OCI-LY3 (cell line): ENCODE data around the gene ZC3H7A.

Source experiments
- H2AFZ ChIP-seq: fragments of 200-600, 300-600 bp; shearing (Covaris generic); 2 replicates; pipeline ENCODE4 v1.6.0; 2014; ENCODE audit warnings: antibody characterized with exemption, low read depth, low read length
- H3K27ac ChIP-seq: fragments of 200-600, 300-600 bp; sonication (generic); 2 replicates; pipeline ENCODE4 v1.5.1; 2014; ENCODE audit warnings: mild to moderate bottlenecking, low read length, moderate library complexity, mixed read lengths
- H3K27me3 ChIP-seq: fragments of 200-600, 300-600 bp; sonication (generic); 2 replicates; pipeline ENCODE4 v1.6.1; 2014; ENCODE audit warnings: low read depth, low read length, mixed read lengths
- H3K36me3 ChIP-seq: fragments of 200-600, 300-600 bp; sonication (generic); replicated peaks from 2 replicates; pipeline ENCODE3; 2014; ENCODE audit warnings: low read depth, low read length, mixed read lengths
- H3K4me1 ChIP-seq: fragments of 300-600, 200-600 bp; sonication (generic); 2 replicates; pipeline ENCODE4 v1.6.1; 2014; ENCODE audit warnings: low read length, mixed read lengths
- H3K4me2 ChIP-seq: fragments of 200-600, 300-600 bp; sonication (generic); 2 replicates; pipeline ENCODE4 v1.6.1; 2014; ENCODE audit warnings: low read length, mixed read lengths
- H3K4me3 ChIP-seq: fragments of 300-600, 200-600 bp; sonication (generic); 2 replicates; pipeline ENCODE4 v1.5.1; 2014; ENCODE audit warnings: antibody characterized with exemption, mild to moderate bottlenecking, low read length, moderate library complexity
- H3K79me2 ChIP-seq: fragments of 300-600, 200-600 bp; shearing (Covaris generic); 2 replicates; pipeline ENCODE4 v1.6.1; 2014; ENCODE audit warnings: mild to moderate bottlenecking, low read length, mixed read lengths
- H3K9ac ChIP-seq: fragments of 300-600, 200-600 bp; shearing (Covaris generic); 2 replicates; pipeline ENCODE4 v1.6.0; 2014; ENCODE audit warnings: mild to moderate bottlenecking, low read length, moderate library complexity
- H3K9me3 ChIP-seq: fragments of 200-600, 300-600 bp; shearing (Covaris generic); 2 replicates; pipeline ENCODE4 v1.6.1; 2014; ENCODE audit warnings: low read length, mixed read lengths; ENCODE audit not compliant: insufficient read depth
- H4K20me1 ChIP-seq: fragments of 200-600, 300-600 bp; sonication (generic); 2 replicates; pipeline ENCODE4 v1.6.1; 2016; ENCODE audit warnings: low read length, mixed read lengths; ENCODE audit not compliant: insufficient read depth
- CTCF ChIP-seq: fragments of 200-600, 300-600 bp; sonication (generic); IDR thresholded peaks from 2 replicates; pipeline ENCODE4 v1.5.1; 2014; ENCODE audit warnings: antibody characterized with exemption, low read length, low read depth
- EZH2phosphoT487 ChIP-seq: fragments of 200-600 bp; shearing (Covaris generic); IDR thresholded peaks from 2 replicates; pipeline ENCODE4 v1.6.1; 2018; ENCODE audit warnings: antibody characterized with exemption, mixed run types, low read depth

The ZC3H7A gene

GRCh38 chr16:11780991-11781680 is 15.9 kb downstream of the ZC3H7A start:
- peak overlapping the region; percentile 91 for H3K4me2 ChIP-seq
- H4K20me1 ChIP-seq: no peaks in the 10 kb centered on the region
- no peaks in the 10 kb centered on the region for H3K9me3 ChIP-seq
- H2AFZ ChIP-seq: no peak overlapping the region
- TF ChIP-seq EZH2phosphoT487 (no peak), CTCF (no peak)
- no peaks in the 10 kb centered on the region for H3K27me3 ChIP-seq
- peaks cover 33% of the 10 kb centered on the region for H3K36me3 ChIP-seq
- peak overlapping the region; percentile 75 for H3K4me3 ChIP-seq
- H3K9ac ChIP-seq: peak overlapping the region; percentile 92
- peaks cover 74% of the 10 kb centered on the region for H3K79me2 ChIP-seq
- H3K27ac ChIP-seq: peak overlapping the region; percentile 100
- peaks cover 77% of the 10 kb centered on the region for H3K4me1 ChIP-seq

GRCh38 chr16:11779074-11779473 is 18.0 kb downstream of the ZC3H7A start:
- Histone ChIP-seq H4K20me1 (no peaks in the 10 kb centered on the region), H3K9ac (no peak overlapping the region), H3K4me3 (no peak overlapping the region), H3K4me1 (peaks cover 79% of the 10 kb centered on the region), H3K4me2 (no peak overlapping the region), H3K36me3 (peaks cover 38% of the 10 kb centered on the region), H3K27ac (peak overlapping the region; percentile 100; the same call in 1 of the 2 replicates), H2AFZ (no peak overlapping the region), H3K27me3 (no peaks in the 10 kb centered on the region), H3K9me3 (no peaks in the 10 kb centered on the region), H3K79me2 (peaks cover 76% of the 10 kb centered on the region)
- TF ChIP-seq EZH2phosphoT487 (no peak), CTCF (no peak)

GRCh38 chr16:11774065-11774626 is 22.9 kb downstream of the ZC3H7A start:
- Histone ChIP-seq H3K4me1 (peaks cover 73% of the 10 kb centered on the region), H2AFZ (no peak overlapping the region), H3K4me3 (peak overlapping the region; percentile 46), H3K79me2 (peaks cover 77% of the 10 kb centered on the region), H3K36me3 (peaks cover 45% of the 10 kb centered on the region), H3K27ac (peak overlapping the region; percentile 93), H3K9ac (peak overlapping the region; percentile 50), H3K9me3 (no peaks in the 10 kb centered on the region), H3K27me3 (no peaks in the 10 kb centered on the region), H4K20me1 (no peaks in the 10 kb centered on the region), H3K4me2 (peak overlapping the region; percentile 84)
- TF ChIP-seq CTCF: no peak
- TF ChIP-seq EZH2phosphoT487: no peak

GRCh38 chr16:11768849-11769248 is 28.2 kb downstream of the ZC3H7A start:
- TF ChIP-seq EZH2phosphoT487: no peak
- no peak for TF ChIP-seq CTCF
- H3K9me3 ChIP-seq: no peaks in the 10 kb centered on the region
- H3K27me3 ChIP-seq: no peaks in the 10 kb centered on the region
- no peak overlapping the region for H2AFZ ChIP-seq
- peak overlapping the region; percentile 58 for H3K4me3 ChIP-seq
- H3K27ac ChIP-seq: peak overlapping the region; percentile 92
- H4K20me1 ChIP-seq: no peaks in the 10 kb centered on the region
- peaks cover 53% of the 10 kb centered on the region for H3K36me3 ChIP-seq
- H3K4me2 ChIP-seq: peak overlapping the region; percentile 80
- peak overlapping the region; percentile 53 for H3K9ac ChIP-seq
- H3K79me2 ChIP-seq: peaks cover 50% of the 10 kb centered on the region
- peaks cover 50% of the 10 kb centered on the region for H3K4me1 ChIP-seq
